H9 (cell line): Measurements from ENCODE around the gene PRRG3. TPM values are rescaled to one million over a fixed set of nuclear protein-coding genes. Genes with fewer than 3 reads are reported as not detected.

Source experiments
- DNase-seq: peaks from one replicate; pipeline ENCODE4 v3.0.0-alpha.2; 2017
- H2AFZ ChIP-seq: one replicate; pipeline ENCODE4 v1.6.1; 2013; ENCODE audit warnings: mild to moderate bottlenecking, low read length, control low read depth, moderate library complexity
- H2AK5ac ChIP-seq: 2 replicates; pipeline ENCODE4 v1.6.1; 2013; ENCODE audit warnings: low read length, control low read depth, mixed read lengths; ENCODE audit not compliant: insufficient read length
- H2BK120ac ChIP-seq: one replicate; pipeline ENCODE4 v1.6.1; 2013; ENCODE audit warnings: low read depth, mild to moderate bottlenecking, low read length, control low read depth, inconsistent platforms; ENCODE audit not compliant: poor library complexity, severe bottlenecking
- H2BK12ac ChIP-seq: 2 replicates; pipeline ENCODE4 v1.6.1; 2013; ENCODE audit warnings: low read length, control low read depth, mixed read lengths, low read depth; ENCODE audit not compliant: insufficient read length
- H2BK15ac ChIP-seq: 2 replicates; pipeline ENCODE4 v1.6.1; 2013; ENCODE audit warnings: low read depth, low read length, control low read depth
- H2BK20ac ChIP-seq: one replicate; pipeline ENCODE4 v1.6.1; 2013; ENCODE audit warnings: low read depth, mild to moderate bottlenecking, low read length, control low read depth, inconsistent platforms; ENCODE audit not compliant: poor library complexity, severe bottlenecking
- H2BK5ac ChIP-seq: 2 replicates; pipeline ENCODE4 v1.6.1; 2013; ENCODE audit warnings: low read length, control low read depth, mixed read lengths; ENCODE audit not compliant: insufficient read length
- H3K14ac ChIP-seq: 2 replicates; pipeline ENCODE4 v1.6.1; 2013; ENCODE audit warnings: low read length, control low read depth; ENCODE audit not compliant: insufficient read depth
- H3K18ac ChIP-seq: 2 replicates; pipeline ENCODE4 v1.6.1; 2013; ENCODE audit warnings: low read depth, mild to moderate bottlenecking, mixed read lengths, low read length, control low read depth; ENCODE audit not compliant: insufficient read length
- H3K23ac ChIP-seq: 2 replicates; pipeline ENCODE4 v1.6.1; 2013; ENCODE audit warnings: low read length, control low read depth, mixed read lengths, low read depth; ENCODE audit not compliant: insufficient read length
- H3K23me2 ChIP-seq: 2 replicates; pipeline ENCODE4 v1.6.1; 2013; ENCODE audit warnings: low read depth, mild to moderate bottlenecking, mixed read lengths, low read length, control low read depth; ENCODE audit not compliant: insufficient read length, poor library complexity, severe bottlenecking
- H3K27ac ChIP-seq: 2 replicates; pipeline ENCODE4 v1.5.1; 2013; ENCODE audit warnings: low read length, control low read depth, mixed read lengths, low read depth; ENCODE audit not compliant: insufficient read length
- H3K27me3 ChIP-seq: 2 replicates; pipeline ENCODE4 v1.6.1; 2013; ENCODE audit warnings: low read length, control low read depth, inconsistent platforms; ENCODE audit not compliant: insufficient read depth
- H3K4ac ChIP-seq: 2 replicates; pipeline ENCODE4 v1.6.1; 2013; ENCODE audit warnings: low read depth, mild to moderate bottlenecking, control low read depth, inconsistent platforms, low read length, moderate library complexity
- H3K4me1 ChIP-seq: 2 replicates; pipeline ENCODE4 v1.6.1; 2013; ENCODE audit warnings: low read length, control low read depth, inconsistent platforms; ENCODE audit not compliant: insufficient read depth
- H3K4me2 ChIP-seq: 2 replicates; pipeline ENCODE4 v1.6.1; 2013; ENCODE audit warnings: low read length, control low read depth, mixed read lengths; ENCODE audit not compliant: insufficient read length, insufficient read depth
- H3K56ac ChIP-seq: 2 replicates; pipeline ENCODE4 v1.6.1; 2013; ENCODE audit warnings: low read depth, mild to moderate bottlenecking, mixed read lengths, low read length, control low read depth; ENCODE audit not compliant: insufficient read length
- H3K79me1 ChIP-seq: 2 replicates; pipeline ENCODE4 v1.6.1; 2013; ENCODE audit warnings: low read depth, mild to moderate bottlenecking, moderate library complexity, low read length, control low read depth, inconsistent platforms; ENCODE audit not compliant: insufficient read depth, poor library complexity, severe bottlenecking
- H3K79me2 ChIP-seq: 2 replicates; pipeline ENCODE4 v1.6.1; 2013; ENCODE audit warnings: low read length, control low read depth, inconsistent platforms; ENCODE audit not compliant: insufficient read depth
- H3K9ac ChIP-seq: 2 replicates; pipeline ENCODE4 v1.6.1; 2013; ENCODE audit warnings: low read length, control low read depth, mixed read lengths; ENCODE audit not compliant: insufficient read length; ENCODE audit errors: extremely low read depth
- H3K9me3 ChIP-seq: one replicate; pipeline ENCODE4 v1.6.1; 2013; ENCODE audit warnings: low read depth, low read length, inconsistent platforms; ENCODE audit not compliant: control insufficient read depth
- H3T11ph ChIP-seq: one replicate; pipeline ENCODE4 v1.6.1; 2013; ENCODE audit warnings: mild to moderate bottlenecking, low read length, control low read depth, inconsistent platforms
- H4K20me1 ChIP-seq: one replicate; pipeline ENCODE4 v1.6.1; 2013; ENCODE audit not compliant: control insufficient read depth, insufficient read length, insufficient read depth
- H4K5ac ChIP-seq: 2 replicates; pipeline ENCODE4 v1.6.1; 2013; ENCODE audit warnings: low read depth, mild to moderate bottlenecking, mixed read lengths, low read length, control low read depth; ENCODE audit not compliant: insufficient read length
- H4K8ac ChIP-seq: replicated peaks from 2 replicates; pipeline ENCODE4 v1.6.1; 2013; ENCODE audit warnings: low read length, control low read depth, mixed read lengths, low read depth; ENCODE audit not compliant: insufficient read length
- H4K91ac ChIP-seq: 2 replicates; pipeline ENCODE4 v1.6.1; 2013; ENCODE audit warnings: low read depth, mild to moderate bottlenecking, moderate library complexity, mixed read lengths, low read length, control low read depth; ENCODE audit not compliant: insufficient read length
- H3K27ac Mint-ChIP-seq, 3 experiments: 2 replicates in 2 of 3; 3 replicates in 1 of 3; pipeline ENCODE4 v1.8.0; 2020 to 2021; ENCODE audit warnings: mixed read lengths in 3 of 3, mild to moderate bottlenecking in 1 of 3, moderate library complexity in 1 of 3
- H3K27me3 Mint-ChIP-seq: 2 replicates; pipeline ENCODE4 v1.8.0; 2021; ENCODE audit warnings: low read depth, mild to moderate bottlenecking, moderate library complexity, mixed read lengths
- H3K36me3 Mint-ChIP-seq, 3 experiments: 2 replicates in 2 of 3; 3 replicates in 1 of 3; pipeline ENCODE4 v1.8.0; 2020 to 2021; ENCODE audit warnings: low read depth in 3 of 3, mixed read lengths in 3 of 3; ENCODE audit not compliant: insufficient read depth in 1 of 3
- H3K4me1 Mint-ChIP-seq, 2 experiments: 2 replicates each; pipeline ENCODE4 v1.8.0; 2020; ENCODE audit warnings: mixed read lengths in 2 of 2
- H3K4me3 Mint-ChIP-seq, 2 experiments: 2 replicates in 1 of 2; 3 replicates in 1 of 2; pipeline ENCODE4 v1.8.0; 2020 to 2021; ENCODE audit warnings: mild to moderate bottlenecking in 2 of 2, mixed read lengths in 2 of 2, moderate library complexity in 1 of 2
- H3K9me3 Mint-ChIP-seq, 2 experiments: 2 replicates in 1 of 2; 3 replicates in 1 of 2; pipeline ENCODE4 v1.8.0; 2020; ENCODE audit warnings: mild to moderate bottlenecking in 2 of 2, mixed read lengths in 2 of 2, moderate library complexity in 1 of 2
- CTCF ChIP-seq: fragments of 200-600 bp; sonication (generic); conservative IDR thresholded peaks from 3 replicates; pipeline ENCODE4 v1.8.0; 2021; ENCODE audit warnings: antibody characterized with exemption, mild to moderate bottlenecking
- WGBS: extraction: QIAGEN DNeasy Blood & Tissue Kit; methylation state at CpG from one replicate; pipeline ENCODE4 v1.1.7; 2013; ENCODE audit warnings: missing lambda C conversion rate, low lambda C conversion rate, mixed read lengths; ENCODE audit not compliant: insufficient read length; ENCODE audit errors: extremely low coverage; 5-methylcytosine and 5-hydroxymethylcytosine counted together
- total RNA-seq: library from RNA; stranded (reverse); gene quantifications from 2 replicates; pipeline ENCODE4 v1.2.1, GENCODE V29; 2021

Gene PRRG3
- total RNA-seq, 1 experiment from 2014 or later, result 4.9 TPM

DNA sequence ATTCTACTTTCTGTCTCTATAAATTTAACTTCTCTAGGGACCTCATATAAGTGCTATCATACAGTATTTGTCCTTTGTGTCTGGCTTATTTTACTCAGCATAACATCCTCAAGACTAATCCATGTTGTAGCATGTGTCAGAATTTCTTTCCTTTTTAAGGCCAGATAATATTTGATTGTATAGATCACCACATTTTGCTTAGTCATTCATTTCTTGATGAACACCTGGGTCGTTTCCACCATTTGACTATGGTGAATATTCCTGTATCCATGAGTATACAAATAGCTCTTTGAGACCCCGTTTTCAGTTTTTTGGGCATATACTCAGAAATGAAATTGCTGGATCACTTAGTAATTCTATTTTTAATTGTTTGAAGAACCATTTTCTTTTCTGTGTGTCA lies 51.2 kb downstream of the PRRG3 start:
- Histone ChIP-seq H2BK5ac (no peak overlapping the region), H2BK12ac (no peak overlapping the region), H2BK15ac (no peak overlapping the region), H3K27me3 (no peaks in the 10 kb centered on the region), H3T11ph (no peak overlapping the region), H3K27ac (no peak overlapping the region), H3K9ac (no peak overlapping the region), H3K23me2 (peaks cover 2% of the 10 kb centered on the region), H3K79me1 (no peaks in the 10 kb centered on the region), H3K9me3 (peaks cover 59% of the 10 kb centered on the region), H2BK120ac (no peak overlapping the region), H4K5ac (no peak overlapping the region), H2AFZ (no peak overlapping the region), H3K4me2 (no peak overlapping the region), H3K4me1 (no peaks in the 10 kb centered on the region), H3K14ac (no peak overlapping the region), H2BK20ac (no peak overlapping the region), H3K23ac (no peak overlapping the region), H4K91ac (no peak overlapping the region), H3K79me2 (no peaks in the 10 kb centered on the region), H4K8ac (no peak overlapping the region), H2AK5ac (no peak overlapping the region), H3K4ac (no peak overlapping the region), H3K56ac (no peak overlapping the region), H3K18ac (no peak overlapping the region), H4K20me1 (no peaks in the 10 kb centered on the region)
- no peak for DNase-seq
- Mint-ChIP-seq H3K9me3 (peaks cover 72 to 80% of the 10 kb centered on the region in 2 experiments), H3K36me3 (peaks cover 0 to 2% (median 0%) of the 10 kb centered on the region in 3 experiments; a peak in 2 of 7 replicates), H3K4me1 (peaks cover 9 to 10% of the 10 kb centered on the region in 2 experiments), H3K27me3 (no peaks in the 10 kb centered on the region; the same call in 1 of the 2 replicates), H3K27ac (no peak overlapping the region), H3K4me3 (no peak overlapping the region)
- no peak for TF ChIP-seq CTCF
- no CpG with 5 or more reads among the region's 2 CpGs for WGBS
